HepG2 (cell line): ENCODE results near the gene ETFDH. TPM values are rescaled to one million over a fixed set of nuclear protein-coding genes. Genes with fewer than 3 reads are reported as not detected.

Experiments used
- ATAC-seq: fragments of 200-7000 bp; cut with Tn5 transposase; 3 replicates; pipeline ENCODE4 v1.9.1; 2020; ENCODE audit warnings: mild to moderate bottlenecking, moderate library complexity
- BruUV-seq: library from RNA; stranded (reverse); fragments of 400-500 nt; replicated peaks from 2 replicates; lab custom pipeline; 2021; lab: Mats Ljungman, UMichigan
- CTCF ChIA-PET: fragments of 300-600 bp; formaldehyde crosslinking; extraction: SDS; loops from one replicate; lab custom pipeline; 2021; ENCODE audit warnings: low total read pairs, inconsistent platforms, low intra/inter-chr PET ratio; lab: Yijun Ruan, JAX
- POLR2A ChIA-PET: fragments of 350-600 bp; sonication (Branson Sonifier 250); formaldehyde crosslinking; loops from one replicate; lab custom pipeline; 2020; ENCODE audit warnings: antibody characterized with exemption, inconsistent platforms; lab: Yijun Ruan, JAX
- DNase-seq: peaks from one replicate; pipeline ENCODE4 v3.0.0-alpha.2; 2015; ENCODE audit warnings: low spot score
- FAIRE-seq: peaks from 3 replicates; lab custom pipeline; 2011; peaks lifted over from hg19 to GRCh38; lab: Jason Lieb, UNC
- H2AFZ ChIP-seq: one replicate; pipeline ENCODE4 v1.6.1; 2011; ENCODE audit warnings: low read length, inconsistent platforms
- H3K27ac ChIP-seq: fragments of 300-600 bp; 3 replicates; pipeline ENCODE4 v1.8.0; 2011; ENCODE audit warnings: mixed run types, mild to moderate bottlenecking, mixed read lengths, low read length, inconsistent platforms; ENCODE audit not compliant: insufficient read depth; ENCODE audit errors: extremely low read length
- H3K27me3 ChIP-seq, 2 experiments: fragments of 200-600 bp in 1 of 2; 2 replicates in 1 of 2; 3 replicates in 1 of 2; pipeline versions ENCODE4 v1.6.0 to v1.8.0; 2011; ENCODE audit warnings: low read length in 2 of 2, mild to moderate bottlenecking in 2 of 2, moderate library complexity in 2 of 2, inconsistent platforms in 1 of 2; ENCODE audit not compliant: insufficient read depth in 2 of 2, control insufficient read depth in 1 of 2
- H3K36me3 ChIP-seq, 2 experiments: fragments of 200-600 bp in 1 of 2; replicated peaks in 1 of 2; 2 replicates in 1 of 2; 3 replicates in 1 of 2; pipeline versions ENCODE4 v1.5.1 to v1.8.0; 2011; ENCODE audit warnings: low read length in 2 of 2, inconsistent platforms in 1 of 2; ENCODE audit not compliant: insufficient read depth in 2 of 2, control insufficient read depth in 1 of 2
- H3K4me1 ChIP-seq: 2 replicates; pipeline ENCODE4 v1.5.1; 2012; ENCODE audit warnings: low read length, inconsistent platforms; ENCODE audit not compliant: insufficient read depth
- H3K4me2 ChIP-seq: 2 replicates; pipeline ENCODE4 v1.6.0; 2011; ENCODE audit warnings: low read depth, low read length, inconsistent platforms
- H3K4me3 ChIP-seq, 3 experiments: fragments of 200-600 bp in 1 of 3; sonication (generic), shearing (Covaris generic) in 1 of 3; replicated peaks in 1 of 3; 2 replicates each; pipeline ENCODE4 v1.5.1; 2011 to 2016; ENCODE audit warnings: low read length in 3 of 3, inconsistent platforms in 2 of 3, low read depth in 2 of 3, mild to moderate bottlenecking in 2 of 3, control low read depth in 1 of 3, mixed read lengths in 1 of 3; ENCODE audit not compliant: insufficient read depth in 1 of 3
- H3K79me2 ChIP-seq: one replicate; pipeline ENCODE4 v1.6.1; 2011; ENCODE audit warnings: low read length, inconsistent platforms; ENCODE audit not compliant: insufficient read depth
- H3K9ac ChIP-seq: 2 replicates; pipeline ENCODE4 v1.6.0; 2011; ENCODE audit warnings: mild to moderate bottlenecking, low read depth, low read length, inconsistent platforms; ENCODE audit not compliant: insufficient read depth
- H3K9me3 ChIP-seq: 2 replicates; pipeline ENCODE4 v1.5.1; 2012; ENCODE audit warnings: mild to moderate bottlenecking, low read length
- H4K20me1 ChIP-seq: 2 replicates; pipeline ENCODE4 v1.6.0; 2011; ENCODE audit warnings: inconsistent platforms, mild to moderate bottlenecking, low read length, moderate library complexity; ENCODE audit not compliant: insufficient read depth
- ATRX ChIP-seq: sonication (generic); formaldehyde crosslinking; IDR thresholded peaks from 2 replicates; pipeline ENCODE4 v1.4.0; 2020; ENCODE audit warnings: missing genetic modification reagents, borderline replicate concordance
- EZH2 ChIP-seq: conservative IDR thresholded peaks from 2 replicates; pipeline ENCODE4 v1.6.1; 2012; ENCODE audit warnings: mild to moderate bottlenecking, low read depth, low read length, moderate library complexity
- GLI4 ChIP-seq: sonication (generic); formaldehyde crosslinking; IDR thresholded peaks from 2 replicates; pipeline ENCODE4 v1.5.1; 2020; ENCODE audit warnings: missing genetic modification reagents, mild to moderate bottlenecking, moderate library complexity, borderline replicate concordance
- HHEX ChIP-seq: IDR thresholded peaks from 2 replicates; pipeline ENCODE4 v1.6.1; 2016; ENCODE audit warnings: control low read depth
- HNRNPK ChIP-seq: fragments of 200-400 bp; formaldehyde crosslinking; IDR thresholded peaks from 2 replicates; pipeline ENCODE4 v1.6.1; 2018; ENCODE audit warnings: low read length, low read depth, moderate library complexity, mild to moderate bottlenecking; ENCODE audit not compliant: poor library complexity, severe bottlenecking
- MIXL1 ChIP-seq: IDR thresholded peaks from 2 replicates; pipeline ENCODE4 v1.6.1; 2016
- SNAPC2 ChIP-seq: sonication (generic); formaldehyde crosslinking; IDR thresholded peaks from 2 replicates; pipeline ENCODE4 v1.8.1; 2022; ENCODE audit warnings: mild to moderate bottlenecking, missing genetic modification reagents
- TOPORS ChIP-seq: sonication (generic); formaldehyde crosslinking; IDR thresholded peaks from 2 replicates; pipeline ENCODE4 v1.8.0; 2023; ENCODE audit warnings: mild to moderate bottlenecking, missing genetic modification reagents
- ZMYM4 ChIP-seq: sonication (generic); formaldehyde crosslinking; IDR thresholded peaks from 2 replicates; pipeline ENCODE4 v1.8.1; 2023; ENCODE audit warnings: mild to moderate bottlenecking, missing genetic modification reagents
- ZNF292 ChIP-seq: sonication (generic); formaldehyde crosslinking; IDR thresholded peaks from 2 replicates; pipeline ENCODE4 v1.8.1; 2022; ENCODE audit warnings: mild to moderate bottlenecking, low read depth, missing genetic modification reagents, borderline replicate concordance
- ZNF331 ChIP-seq: sonication (generic); formaldehyde crosslinking; IDR thresholded peaks from 2 replicates; pipeline ENCODE4 v1.4.0; 2020; ENCODE audit warnings: missing genetic modification reagents
- WGBS: methylation state at CpG from one replicate; pipeline ENCODE4 v1.1.6; 2017; ENCODE audit warnings: low lambda C conversion rate; 5-methylcytosine and 5-hydroxymethylcytosine counted together
- in situ Hi-C: cut with HindIII; loops from 2 replicates; pipeline ENCODE4 v1.10.0; 2017; ENCODE audit warnings: low pct_unique_long_range_greater_than_20kb; ENCODE audit not compliant: extremely low pct_ligation_motif_present
- intact Hi-C: fragments of 100-400 bp; cut with micrococcal nuclease; formaldehyde crosslinking; loops from one replicate; pipeline ENCODE4 v1.10.0; 2022; ENCODE audit not compliant: unreplicated experiment
- polyA plus RNA-seq, 8 experiments: library from polyadenylated mRNA; depleted of rRNA in 3 of 8; stranded (reverse) in 7 of 8; unstranded in 1 of 8; fragments of >200 nt; fragmentation: Illumina TruSeq in 4 of 8; extraction: Trizol in 4 of 8; gene quantifications; 2 replicates each; pipeline versions ENCODE4 v1.2.1 to v1.2.3, GENCODE V29; 2011 to 2016; ENCODE audit warnings: low read depth in 4 of 8, missing spikeins in 1 of 8, mixed read lengths in 1 of 8; ENCODE audit not compliant: insufficient read depth in 1 of 8
- total RNA-seq, 5 experiments: library from RNA; depleted of rRNA; stranded (reverse); fragments of >200 nt; fragmentation: Illumina TruSeq; extraction: Trizol; gene quantifications; 2 replicates each; pipeline ENCODE4 v1.2.3, GENCODE V29; 2016; ENCODE audit warnings: low read depth in 1 of 5
- TF ChIP-seq, protein P1 (sequence below): sonication (generic); formaldehyde crosslinking; IDR thresholded peaks from 2 replicates; pipeline ENCODE4 v1.4.0; 2020; ENCODE audit warnings: missing genetic modification reagents, borderline replicate concordance
- TF ChIP-seq, protein P2 (sequence below): sonication (generic); formaldehyde crosslinking; IDR thresholded peaks from 2 replicates; pipeline ENCODE4 v1.8.1; 2022; ENCODE audit warnings: mild to moderate bottlenecking, missing genetic modification reagents
- TF ChIP-seq, protein P3 (sequence below): sonication (generic); formaldehyde crosslinking; IDR thresholded peaks from 2 replicates; pipeline ENCODE4 v1.5.1; 2020; ENCODE audit warnings: mild to moderate bottlenecking, missing genetic modification reagents, borderline replicate concordance

ETFDH gene
- total and polyA plus RNA-seq, 2 of the 13 experiments (the other 11 are each of a cell fraction or from before 2014, with no cell fraction given): 14.7 to 17.8 TPM

DNA sequence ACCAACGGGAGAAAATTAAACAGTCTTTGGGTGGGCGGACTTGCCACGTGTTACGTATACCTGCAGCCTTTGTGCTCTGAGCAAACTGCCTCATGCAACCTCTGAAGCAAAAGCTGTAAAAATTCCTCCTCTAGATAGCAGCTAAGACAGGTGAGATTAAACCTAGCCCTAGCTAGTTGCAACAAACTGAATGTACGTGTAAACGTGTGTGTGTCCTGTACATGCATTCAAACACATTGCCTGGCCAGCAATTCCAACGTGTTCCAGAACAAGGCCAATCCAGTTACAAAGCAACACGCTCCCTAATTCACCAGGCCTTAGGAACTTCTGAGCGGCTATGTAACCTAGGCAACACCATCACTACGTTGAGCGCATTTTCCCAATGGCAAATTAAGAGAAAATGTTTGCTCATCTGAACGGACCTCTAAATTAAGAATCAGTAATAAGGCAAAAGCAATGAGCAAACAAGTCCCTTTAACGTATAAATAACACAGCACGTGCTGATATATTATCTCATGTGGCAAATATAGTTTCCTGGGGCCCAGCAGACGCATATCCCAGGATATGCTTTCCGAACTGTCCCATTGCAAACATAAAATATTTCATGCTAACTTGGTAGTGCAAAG lies 50.3 kb downstream of the ETFDH start:
- WGBS: 4% methylated on average over 14 of the region's 16 CpGs
- TF ChIP-seq HHEX (CRISPR knock-in tag) (no peak), HNRNPK (no peak), EZH2 (no peak), TOPORS (CRISPR knock-in tag) (no peak), GLI4 (CRISPR knock-in tag) (peak; percentile 40; the same call in 1 of the 2 replicates), MIXL1 (CRISPR knock-in tag) (no peak), ATRX (CRISPR knock-in tag) (no peak), ZNF292 (CRISPR knock-in tag) (no peak), SNAPC2 (CRISPR knock-in tag) (0 out of 2 replicates have a peak, but pooled peaks have one; percentile 16), ZNF331 (CRISPR knock-in tag) (0 out of 2 replicates have a peak, but pooled peaks have one; percentile 17), ZMYM4 (CRISPR knock-in tag) (no peak)
- TF ChIP-seq, protein P1, sequence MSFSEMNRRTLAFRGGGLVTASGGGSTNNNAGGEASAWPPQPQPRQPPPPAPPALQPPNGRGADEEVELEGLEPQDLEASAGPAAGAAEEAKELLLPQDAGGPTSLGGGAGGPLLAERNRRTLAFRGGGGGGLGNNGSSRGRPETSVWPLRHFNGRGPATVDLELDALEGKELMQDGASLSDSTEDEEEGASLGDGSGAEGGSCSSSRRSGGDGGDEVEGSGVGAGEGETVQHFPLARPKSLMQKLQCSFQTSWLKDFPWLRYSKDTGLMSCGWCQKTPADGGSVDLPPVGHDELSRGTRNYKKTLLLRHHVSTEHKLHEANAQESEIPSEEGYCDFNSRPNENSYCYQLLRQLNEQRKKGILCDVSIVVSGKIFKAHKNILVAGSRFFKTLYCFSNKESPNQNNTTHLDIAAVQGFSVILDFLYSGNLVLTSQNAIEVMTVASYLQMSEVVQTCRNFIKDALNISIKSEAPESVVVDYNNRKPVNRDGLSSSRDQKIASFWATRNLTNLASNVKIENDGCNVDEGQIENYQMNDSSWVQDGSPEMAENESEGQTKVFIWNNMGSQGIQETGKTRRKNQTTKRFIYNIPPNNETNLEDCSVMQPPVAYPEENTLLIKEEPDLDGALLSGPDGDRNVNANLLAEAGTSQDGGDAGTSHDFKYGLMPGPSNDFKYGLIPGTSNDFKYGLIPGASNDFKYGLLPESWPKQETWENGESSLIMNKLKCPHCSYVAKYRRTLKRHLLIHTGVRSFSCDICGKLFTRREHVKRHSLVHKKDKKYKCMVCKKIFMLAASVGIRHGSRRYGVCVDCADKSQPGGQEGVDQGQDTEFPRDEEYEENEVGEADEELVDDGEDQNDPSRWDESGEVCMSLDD: no peak
- TF ChIP-seq, protein P2, sequence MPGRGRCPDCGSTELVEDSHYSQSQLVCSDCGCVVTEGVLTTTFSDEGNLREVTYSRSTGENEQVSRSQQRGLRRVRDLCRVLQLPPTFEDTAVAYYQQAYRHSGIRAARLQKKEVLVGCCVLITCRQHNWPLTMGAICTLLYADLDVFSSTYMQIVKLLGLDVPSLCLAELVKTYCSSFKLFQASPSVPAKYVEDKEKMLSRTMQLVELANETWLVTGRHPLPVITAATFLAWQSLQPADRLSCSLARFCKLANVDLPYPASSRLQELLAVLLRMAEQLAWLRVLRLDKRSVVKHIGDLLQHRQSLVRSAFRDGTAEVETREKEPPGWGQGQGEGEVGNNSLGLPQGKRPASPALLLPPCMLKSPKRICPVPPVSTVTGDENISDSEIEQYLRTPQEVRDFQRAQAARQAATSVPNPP (CRISPR knock-in tag): 0 out of 2 replicates have a peak, but pooled peaks have one; percentile 12
- TF ChIP-seq, protein P3, sequence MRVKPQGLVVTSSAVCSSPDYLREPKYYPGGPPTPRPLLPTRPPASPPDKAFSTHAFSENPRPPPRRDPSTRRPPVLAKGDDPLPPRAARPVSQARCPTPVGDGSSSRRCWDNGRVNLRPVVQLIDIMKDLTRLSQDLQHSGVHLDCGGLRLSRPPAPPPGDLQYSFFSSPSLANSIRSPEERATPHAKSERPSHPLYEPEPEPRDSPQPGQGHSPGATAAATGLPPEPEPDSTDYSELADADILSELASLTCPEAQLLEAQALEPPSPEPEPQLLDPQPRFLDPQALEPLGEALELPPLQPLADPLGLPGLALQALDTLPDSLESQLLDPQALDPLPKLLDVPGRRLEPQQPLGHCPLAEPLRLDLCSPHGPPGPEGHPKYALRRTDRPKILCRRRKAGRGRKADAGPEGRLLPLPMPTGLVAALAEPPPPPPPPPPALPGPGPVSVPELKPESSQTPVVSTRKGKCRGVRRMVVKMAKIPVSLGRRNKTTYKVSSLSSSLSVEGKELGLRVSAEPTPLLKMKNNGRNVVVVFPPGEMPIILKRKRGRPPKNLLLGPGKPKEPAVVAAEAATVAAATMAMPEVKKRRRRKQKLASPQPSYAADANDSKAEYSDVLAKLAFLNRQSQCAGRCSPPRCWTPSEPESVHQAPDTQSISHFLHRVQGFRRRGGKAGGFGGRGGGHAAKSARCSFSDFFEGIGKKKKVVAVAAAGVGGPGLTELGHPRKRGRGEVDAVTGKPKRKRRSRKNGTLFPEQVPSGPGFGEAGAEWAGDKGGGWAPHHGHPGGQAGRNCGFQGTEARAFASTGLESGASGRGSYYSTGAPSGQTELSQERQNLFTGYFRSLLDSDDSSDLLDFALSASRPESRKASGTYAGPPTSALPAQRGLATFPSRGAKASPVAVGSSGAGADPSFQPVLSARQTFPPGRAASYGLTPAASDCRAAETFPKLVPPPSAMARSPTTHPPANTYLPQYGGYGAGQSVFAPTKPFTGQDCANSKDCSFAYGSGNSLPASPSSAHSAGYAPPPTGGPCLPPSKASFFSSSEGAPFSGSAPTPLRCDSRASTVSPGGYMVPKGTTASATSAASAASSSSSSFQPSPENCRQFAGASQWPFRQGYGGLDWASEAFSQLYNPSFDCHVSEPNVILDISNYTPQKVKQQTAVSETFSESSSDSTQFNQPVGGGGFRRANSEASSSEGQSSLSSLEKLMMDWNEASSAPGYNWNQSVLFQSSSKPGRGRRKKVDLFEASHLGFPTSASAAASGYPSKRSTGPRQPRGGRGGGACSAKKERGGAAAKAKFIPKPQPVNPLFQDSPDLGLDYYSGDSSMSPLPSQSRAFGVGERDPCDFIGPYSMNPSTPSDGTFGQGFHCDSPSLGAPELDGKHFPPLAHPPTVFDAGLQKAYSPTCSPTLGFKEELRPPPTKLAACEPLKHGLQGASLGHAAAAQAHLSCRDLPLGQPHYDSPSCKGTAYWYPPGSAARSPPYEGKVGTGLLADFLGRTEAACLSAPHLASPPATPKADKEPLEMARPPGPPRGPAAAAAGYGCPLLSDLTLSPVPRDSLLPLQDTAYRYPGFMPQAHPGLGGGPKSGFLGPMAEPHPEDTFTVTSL (CRISPR knock-in tag): 0 out of 2 replicates have a peak, but pooled peaks have one; percentile 3

More for the DNA sequence above, 50.3 kb downstream of the ETFDH start:
- intact Hi-C loops (loop anchor here (10.0 kb wide), 1 partner anchor 382 kb away; the partner anchor contains the start of gene RAPGEF2), in situ Hi-C loops (loop anchor here (10.0 kb wide), 1 partner anchor 482 kb away; no protein-coding TSS in a partner anchor)
- peak overlapping the region; percentile 80 to 96 (median 93) for H3K4me3 ChIP-seq
- H3K4me1 ChIP-seq: peaks cover 40% of the 10 kb centered on the region
- H3K9me3 ChIP-seq: no peaks in the 10 kb centered on the region
- peaks cover 38% of the 10 kb centered on the region for H3K79me2 ChIP-seq
- ATAC-seq (peak; percentile 72), DNase-seq (peak; percentile 52), FAIRE-seq (peak; percentile 81)
- peaks cover 4 to 36% of the 10 kb centered on the region in 2 experiments; a peak in 4 of 5 replicates for H3K36me3 ChIP-seq
- peak overlapping the region; percentile 78 for H3K9ac ChIP-seq
- peak overlapping the region; percentile 81 for H3K27ac ChIP-seq
- ChIA-PET CTCF (no interaction called here), POLR2A (no interaction called here)
- no TSS peak for BruUV-seq
- no peaks in the 10 kb centered on the region; a peak in 1 of 5 replicates for H3K27me3 ChIP-seq
- peak overlapping the region; percentile 87 for H3K4me2 ChIP-seq
- H4K20me1 ChIP-seq: no peaks in the 10 kb centered on the region
- H2AFZ ChIP-seq: peak overlapping the region; percentile 20
